ENCODE results near the gene IL10. TPM values are rescaled to one million over a fixed set of nuclear protein-coding genes. Genes with fewer than 3 reads are reported as not detected.

IL10 gene
- total RNA-seq, 8 experiments from 2014 or later = 0.27 to 0.66 (median 0.46) TPM; not detected in 5

- in situ Hi-C loops (cut with MboI; ENCODE audit: low pct_unique_long_range_greater_than_20kb in 2 of 9, low sequenced_read_pairs in 9 of 9, unreplicated experiment in 9 of 9) = loop anchor here in 1 of 9 experiments (10.0 kb wide), 1 partner anchor 113 kb away; no protein-coding TSS in a partner anchor
- Histone ChIP-seq H3K4me3 (no peak overlapping the region), H3K4me1 (replicated peaks in 1 of 2) (no peaks in the 10 kb centered on the region), H3K27ac (no peak overlapping the region)
- WGBS, 10 experiments = 88 to 100% (median 100%) methylated on average over 1 of the region's 1 CpG; no CpG with 5 or more reads in 4 of the 10 experiments
- ATAC-seq (replicated peaks in 6 of 8) = no peak
Observed at GRCh38 chr1:206801467-206801866, 29.2 kb upstream of the IL10 start.

GRCh38 chr1:206800891-206801290, 28.6 kb upstream of the IL10 start:
- no peak overlapping the region for H3K4me3 ChIP-seq
- ATAC-seq (replicated peaks in 6 of 8) = no peak
- WGBS, 10 experiments = 20 to 90% (median 71%) methylated on average over 1 to 3 of the region's 3 CpGs; no CpG with 5 or more reads in 3 of the 10 experiments
- H3K4me1 ChIP-seq (replicated peaks in 1 of 2) = no peaks in the 10 kb centered on the region
- H3K27ac ChIP-seq = no peak overlapping the region
- in situ Hi-C loops (cut with MboI; ENCODE audit: low pct_unique_long_range_greater_than_20kb in 2 of 9, low sequenced_read_pairs in 9 of 9, unreplicated experiment in 9 of 9) = loop anchor here in 1 of 9 experiments (10.0 kb wide), 1 partner anchor 114 kb away; no protein-coding TSS in a partner anchor

- 52 to 100% (median 82%) methylated on average over 1 to 3 of the region's 3 CpGs; no CpG with 5 or more reads in 2 of the 10 experiments for WGBS, 10 experiments
- no peaks in the 10 kb centered on the region for H3K4me1 ChIP-seq (replicated peaks in 1 of 2)
- ATAC-seq (replicated peaks in 6 of 8) = no peak
- H3K27ac ChIP-seq = no peak overlapping the region
- H3K4me3 ChIP-seq = no peak overlapping the region
- in situ Hi-C loops (cut with MboI; ENCODE audit: low pct_unique_long_range_greater_than_20kb in 2 of 9, low sequenced_read_pairs in 9 of 9, unreplicated experiment in 9 of 9) = loop anchor here in 1 of 9 experiments (10.0 kb wide), 1 partner anchor 114 kb away; no protein-coding TSS in a partner anchor
Observed at GRCh38 chr1:206800411-206800810, 28.1 kb upstream of the IL10 start.

- Histone ChIP-seq H3K4me1 (replicated peaks in 1 of 2) (no peaks in the 10 kb centered on the region), H3K27ac (no peak overlapping the region), H3K4me3 (no peak overlapping the region)
- in situ Hi-C loops (cut with MboI; ENCODE audit: low pct_unique_long_range_greater_than_20kb in 2 of 9, low sequenced_read_pairs in 9 of 9, unreplicated experiment in 9 of 9) = no loop called here
- 17 to 84% (median 80%) methylated on average over 1 to 3 of the region's 3 CpGs; no CpG with 5 or more reads in 3 of the 10 experiments for WGBS, 10 experiments
- no peak for ATAC-seq (replicated peaks in 6 of 8)
Observed at GRCh38 chr1:206799311-206799710, 27.0 kb upstream of the IL10 start.

GRCh38 chr1:206798384-206798996, 26.2 kb upstream of the IL10 start:
- Histone ChIP-seq H3K4me3 (no peak overlapping the region), H3K27ac (no peak overlapping the region), H3K4me1 (replicated peaks in 1 of 2) (peaks cover 0 to under 1% of the 10 kb centered on the region in 2 donors)
- no peak for ATAC-seq (replicated peaks in 6 of 8)
- 41 to 83% (median 75%) methylated on average over 1 to 13 of the region's 13 CpGs; no CpG with 5 or more reads in 1 of the 10 experiments for WGBS, 10 experiments
- in situ Hi-C loops (cut with MboI; ENCODE audit: low pct_unique_long_range_greater_than_20kb in 2 of 9, low sequenced_read_pairs in 9 of 9, unreplicated experiment in 9 of 9) = no loop called here

- 44 to 88% (median 53%) methylated on average over 2 to 7 of the region's 8 CpGs; no CpG with 5 or more reads in 2 of the 10 experiments for WGBS, 10 experiments
Observed at GRCh38 chr1:206797534-206798383, 25.5 kb upstream of the IL10 start.

GRCh38 chr1:206796981-206797402, 24.7 kb upstream of the IL10 start:
- 75 to 100% (median 89%) methylated on average over 2 to 7 of the region's 8 CpGs; no CpG with 5 or more reads in 1 of the 10 experiments for WGBS, 10 experiments
- H3K4me3 ChIP-seq = no peak overlapping the region
- H3K27ac ChIP-seq = no peak overlapping the region
- in situ Hi-C loops (cut with MboI; ENCODE audit: low pct_unique_long_range_greater_than_20kb in 2 of 9, low sequenced_read_pairs in 9 of 9, unreplicated experiment in 9 of 9) = no loop called here
- no peak for ATAC-seq (replicated peaks in 6 of 8)
- peaks cover 0 to 7% of the 10 kb centered on the region in 2 donors for H3K4me1 ChIP-seq (replicated peaks in 1 of 2)

More at GRCh38 chr1:206797534-206798383, 25.5 kb upstream of the IL10 start:
- ATAC-seq (replicated peaks in 6 of 8) = peak in 1 of 8 experiments; percentile 58
- in situ Hi-C loops (cut with MboI; ENCODE audit: low pct_unique_long_range_greater_than_20kb in 2 of 9, low sequenced_read_pairs in 9 of 9, unreplicated experiment in 9 of 9) = no loop called here
- peaks cover 0 to 7% of the 10 kb centered on the region in 2 donors for H3K4me1 ChIP-seq (replicated peaks in 1 of 2)
- H3K27ac ChIP-seq = no peak overlapping the region
- H3K4me3 ChIP-seq = no peak overlapping the region

GRCh38 chr1:206796116-206796515, 23.8 kb upstream of the IL10 start:
- H3K4me1 ChIP-seq (replicated peaks in 1 of 2) = peaks cover 0 to 7% of the 10 kb centered on the region in 2 donors
- in situ Hi-C loops (cut with MboI; ENCODE audit: low pct_unique_long_range_greater_than_20kb in 2 of 9, low sequenced_read_pairs in 9 of 9, unreplicated experiment in 9 of 9) = no loop called here
- H3K27ac ChIP-seq = no peak overlapping the region
- H3K4me3 ChIP-seq = no peak overlapping the region
- peak in 3 of 8 experiments; percentile 58 to 92 (median 91) for ATAC-seq (replicated peaks in 6 of 8)
- 28 to 100% (median 62%) methylated on average over 1 to 3 of the region's 3 CpGs; no CpG with 5 or more reads in 2 of the 10 experiments for whole genome bisulfite sequencing, 10 experiments

- Histone ChIP-seq H3K4me1 (replicated peaks in 1 of 2) (peaks cover 0 to 7% of the 10 kb centered on the region in 2 donors), H3K27ac (no peak overlapping the region), H3K4me3 (no peak overlapping the region)
- in situ Hi-C loops (cut with MboI; ENCODE audit: low pct_unique_long_range_greater_than_20kb in 2 of 9, low sequenced_read_pairs in 9 of 9, unreplicated experiment in 9 of 9) = no loop called here
- no peak for ATAC-seq (replicated peaks in 6 of 8)
- 71 to 96% (median 84%) methylated on average over 2 to 11 of the region's 11 CpGs for WGBS, 10 experiments
Observed at GRCh38 chr1:206794294-206794908, 22.1 kb upstream of the IL10 start.

GRCh38 chr1:206793620-206794019, 21.3 kb upstream of the IL10 start:
- Histone ChIP-seq H3K27ac (no peak overlapping the region), H3K4me1 (replicated peaks in 1 of 2) (peaks cover 0 to 7% of the 10 kb centered on the region in 2 donors), H3K4me3 (no peak overlapping the region)
- peak in 3 of 8 experiments; percentile 24 to 43 (median 31) for ATAC-seq (replicated peaks in 6 of 8)
- in situ Hi-C loops (cut with MboI; ENCODE audit: low pct_unique_long_range_greater_than_20kb in 2 of 9, low sequenced_read_pairs in 9 of 9, unreplicated experiment in 9 of 9) = no loop called here
- WGBS, 10 experiments = 20 to 100% (median 80%) methylated on average over 1 to 7 of the region's 7 CpGs; no CpG with 5 or more reads in 2 of the 10 experiments

- no peak overlapping the region for H3K27ac ChIP-seq
- 38 to 83% (median 74%) methylated on average over 1 to 12 of the region's 16 CpGs; no CpG with 5 or more reads in 3 of the 10 experiments for WGBS, 10 experiments
- peaks cover 0 to 7% of the 10 kb centered on the region in 2 donors for H3K4me1 ChIP-seq (replicated peaks in 1 of 2)
- in situ Hi-C loops (cut with MboI; ENCODE audit: low pct_unique_long_range_greater_than_20kb in 2 of 9, low sequenced_read_pairs in 9 of 9, unreplicated experiment in 9 of 9) = no loop called here
- peak in 5 of 8 experiments; percentile 70 to 91 (median 80) for ATAC-seq (replicated peaks in 6 of 8)
- no peak overlapping the region for H3K4me3 ChIP-seq
Observed at GRCh38 chr1:206792939-206793607, 20.8 kb upstream of the IL10 start.
